ENCODE results near the gene RAD18.

RAD18 gene, protein sequence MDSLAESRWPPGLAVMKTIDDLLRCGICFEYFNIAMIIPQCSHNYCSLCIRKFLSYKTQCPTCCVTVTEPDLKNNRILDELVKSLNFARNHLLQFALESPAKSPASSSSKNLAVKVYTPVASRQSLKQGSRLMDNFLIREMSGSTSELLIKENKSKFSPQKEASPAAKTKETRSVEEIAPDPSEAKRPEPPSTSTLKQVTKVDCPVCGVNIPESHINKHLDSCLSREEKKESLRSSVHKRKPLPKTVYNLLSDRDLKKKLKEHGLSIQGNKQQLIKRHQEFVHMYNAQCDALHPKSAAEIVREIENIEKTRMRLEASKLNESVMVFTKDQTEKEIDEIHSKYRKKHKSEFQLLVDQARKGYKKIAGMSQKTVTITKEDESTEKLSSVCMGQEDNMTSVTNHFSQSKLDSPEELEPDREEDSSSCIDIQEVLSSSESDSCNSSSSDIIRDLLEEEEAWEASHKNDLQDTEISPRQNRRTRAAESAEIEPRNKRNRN

DNA sequence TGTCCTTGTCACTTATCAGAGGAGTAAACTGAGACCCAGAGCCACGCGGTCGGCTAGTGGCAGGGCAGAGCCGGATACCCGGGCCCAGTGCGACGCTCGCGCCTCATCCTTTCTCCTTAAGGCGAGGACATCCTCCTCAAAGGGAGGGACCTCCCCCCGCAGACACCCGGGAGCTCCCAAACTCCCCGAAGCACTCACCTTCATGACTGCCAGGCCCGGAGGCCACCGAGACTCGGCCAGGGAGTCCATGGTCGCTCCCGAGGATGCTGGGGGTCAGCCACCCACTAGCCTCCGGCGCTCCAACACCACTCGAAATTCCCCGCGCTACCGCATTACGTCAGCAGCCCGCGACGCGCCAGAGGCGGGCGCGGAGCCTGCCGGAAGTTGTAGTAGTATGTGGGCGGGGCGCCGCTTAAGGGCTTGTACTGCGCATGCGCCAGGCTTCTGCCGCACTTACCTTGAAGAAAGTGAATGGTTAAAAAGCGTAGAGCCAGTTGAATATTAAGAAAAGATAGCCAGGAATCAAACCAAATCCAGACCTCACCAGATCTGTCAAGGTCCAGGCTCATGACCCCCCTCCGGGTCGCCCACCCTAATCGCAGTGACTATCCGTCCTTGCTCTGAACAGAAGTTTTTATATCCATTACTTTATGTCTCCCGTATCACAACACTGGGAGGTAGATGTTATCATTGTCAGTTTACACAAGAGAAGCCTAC lies at the start of gene RAD18:
TSS of gene RAD18 (minus strand) at position 336 of the 717 bp plus-strand sequence. CDS start at position 249, 87 bp downstream.
- peak; percentile 88 for DNase-seq

GRCh38 chr3:9012521-9012920 lies 49.2 kb upstream of the RAD18 start:
- no peak for DNase-seq

- no peak for DNase-seq
Measured at GRCh38 chr3:9009976-9010545, 46.8 kb upstream of the RAD18 start.

GRCh38 chr3:9008550-9009255 lies 45.4 kb upstream of the RAD18 start:
- DNase-seq, result no peak

DNA sequence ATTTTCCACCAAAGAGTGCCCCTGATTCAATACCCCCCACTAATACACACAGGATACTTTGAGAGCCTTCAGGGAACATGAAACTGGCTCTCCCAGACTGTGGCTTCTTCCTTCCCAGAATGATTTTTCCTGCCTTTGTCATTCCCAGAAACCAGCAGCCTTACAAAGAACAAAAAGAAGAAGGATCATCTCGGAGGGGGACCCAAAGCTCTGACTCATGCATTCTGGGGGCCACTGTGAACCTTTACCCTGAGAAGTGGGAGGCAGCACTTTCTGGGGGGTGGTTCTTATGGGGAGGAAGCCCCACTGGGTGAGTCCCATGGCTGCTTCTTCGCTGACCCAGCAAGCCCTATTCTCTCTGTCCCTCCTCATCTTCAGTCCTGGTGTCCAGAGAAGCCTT lies 44.7 kb upstream of the RAD18 start:
- no peak for DNase-seq

DNA sequence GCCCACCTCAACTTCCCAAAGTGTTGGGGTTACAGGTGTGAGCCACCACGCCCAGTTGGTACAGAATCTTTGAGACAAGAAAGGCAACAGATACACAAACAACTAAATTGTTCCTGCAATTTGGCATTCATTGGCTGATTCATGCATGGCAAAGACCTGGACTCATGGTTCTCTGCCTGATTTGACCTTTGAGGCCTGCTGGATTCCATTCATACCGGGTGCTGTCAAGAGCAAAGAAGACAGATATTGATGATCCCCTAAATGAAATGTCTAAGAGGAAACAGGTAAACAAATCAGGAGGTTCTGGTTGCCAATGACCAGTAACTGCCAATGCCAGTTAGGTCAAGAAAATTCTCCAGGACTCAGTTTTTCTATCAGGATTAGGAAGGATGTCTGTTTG lies 43.9 kb upstream of the RAD18 start:
- no peak for DNase-seq

DNA sequence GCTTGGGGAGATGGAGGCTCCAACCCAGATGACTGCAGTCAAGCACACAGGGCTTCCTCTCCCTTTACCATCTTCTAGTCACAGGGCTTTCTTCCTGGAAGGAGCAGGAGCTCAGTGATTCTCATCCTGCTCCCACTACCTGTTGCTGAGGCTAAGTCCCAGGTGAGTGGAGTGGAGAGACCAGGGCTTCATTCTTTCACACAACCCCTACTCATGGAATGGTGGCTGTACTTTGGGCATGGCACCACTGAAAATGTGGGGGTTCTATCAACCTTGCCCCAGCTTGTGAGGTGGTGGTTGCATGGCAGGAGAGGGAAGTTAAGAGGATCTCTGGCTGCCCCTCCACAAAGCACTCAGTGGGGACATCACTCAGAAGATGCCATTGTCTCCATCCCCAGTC lies 36.8 kb upstream of the RAD18 start:
- DNase-seq, result no peak

GRCh38 chr3:8997151-8997550 lies 33.9 kb upstream of the RAD18 start:
- DNase-seq, result no peak

DNA sequence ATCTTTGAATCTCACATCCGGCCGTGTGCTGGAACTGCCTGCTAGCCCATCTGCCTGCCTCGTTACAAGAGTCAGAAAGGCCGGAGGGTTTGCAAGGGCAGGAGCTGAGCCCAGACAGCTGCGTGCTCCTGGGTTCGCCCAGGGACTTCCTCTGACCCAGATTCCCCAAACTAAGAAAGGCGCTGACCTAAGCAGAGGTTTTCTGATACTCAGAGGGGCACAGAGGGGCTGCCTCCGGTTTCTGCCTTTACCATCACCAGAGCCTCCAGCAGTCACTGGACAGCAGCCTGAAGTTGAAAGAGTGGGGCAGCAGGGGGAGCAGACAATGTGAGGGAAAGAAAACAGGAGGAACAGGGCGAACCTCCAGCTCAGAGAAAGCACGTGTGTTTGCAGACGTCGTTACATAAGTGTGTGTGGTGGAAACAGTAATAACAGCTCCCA lies 33.4 kb upstream of the RAD18 start:
- DNase-seq, result no peak

DNA sequence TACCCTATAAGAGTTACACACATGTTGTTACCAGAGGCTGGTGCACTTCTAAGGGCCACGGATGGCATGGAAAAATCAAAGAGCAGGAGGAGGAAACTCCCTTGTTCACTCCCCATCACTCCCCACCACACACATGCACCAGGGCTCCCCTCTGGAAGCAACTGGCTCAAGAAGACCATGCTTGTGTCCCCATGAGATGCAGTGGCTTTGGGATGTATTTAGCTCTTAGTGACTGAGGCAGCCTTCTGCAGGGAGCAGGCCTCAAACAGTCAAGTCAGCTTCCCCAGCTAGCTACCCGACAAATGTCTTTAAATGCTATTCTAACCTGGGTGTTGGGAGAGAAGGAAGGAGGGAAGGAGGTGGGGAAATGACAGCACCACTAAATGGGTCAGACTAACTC lies 32.9 kb upstream of the RAD18 start:
- no peak for DNase-seq

- no peak for DNase-seq
Measured at GRCh38 chr3:8994226-8994625, 31.0 kb upstream of the RAD18 start.

GRCh38 chr3:8993331-8993730 lies 30.1 kb upstream of the RAD18 start:
- DNase-seq, result no peak

- no peak for DNase-seq
Measured at GRCh38 chr3:8992854-8993253, 29.6 kb upstream of the RAD18 start.

GRCh38 chr3:8992199-8992598 lies 28.9 kb upstream of the RAD18 start:
- DNase-seq, result no peak

- no peak for DNase-seq
Measured at GRCh38 chr3:8990266-8991215, 27.3 kb upstream of the RAD18 start.

- DNase-seq, result no peak
Measured at GRCh38 chr3:8988791-8989558, 25.7 kb upstream of the RAD18 start.

DNA sequence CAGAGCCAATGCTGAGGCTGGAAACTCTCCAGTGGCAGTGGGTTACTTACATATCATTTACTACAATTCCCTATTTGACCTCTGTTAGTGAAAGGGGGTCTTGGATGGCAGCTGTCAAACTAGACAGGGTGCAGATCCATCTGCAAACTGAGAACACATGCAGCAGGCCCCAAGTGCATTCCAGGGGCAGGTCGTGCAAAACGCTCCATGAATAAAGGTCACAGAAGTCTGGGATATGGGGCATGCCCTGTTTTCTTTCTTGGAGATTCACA lies 25.0 kb upstream of the RAD18 start:
- no peak for DNase-seq

GRCh38 chr3:8987645-8988383 lies 24.5 kb upstream of the RAD18 start:
- DNase-seq, result peak; percentile 30

DNA sequence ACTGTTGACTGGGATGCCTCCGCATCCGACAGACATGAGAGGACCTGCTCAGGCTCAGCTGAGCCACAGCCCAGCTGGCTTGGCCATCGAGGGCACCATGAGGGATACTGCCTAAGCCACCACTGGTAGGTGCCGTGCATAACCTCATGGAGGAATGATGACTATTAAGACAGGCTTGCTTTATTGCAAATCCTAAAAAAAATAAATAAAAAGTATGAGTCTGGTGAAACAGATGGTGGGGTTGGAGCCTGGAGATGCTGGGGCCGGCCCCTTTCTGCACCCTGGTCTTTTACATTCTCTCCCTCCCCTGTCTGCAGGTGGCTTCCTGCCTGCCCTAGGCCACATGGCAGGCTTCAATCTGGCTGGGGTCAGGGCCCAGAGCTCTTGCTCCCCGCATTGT lies 24.0 kb upstream of the RAD18 start:
- no peak for DNase-seq

DNA sequence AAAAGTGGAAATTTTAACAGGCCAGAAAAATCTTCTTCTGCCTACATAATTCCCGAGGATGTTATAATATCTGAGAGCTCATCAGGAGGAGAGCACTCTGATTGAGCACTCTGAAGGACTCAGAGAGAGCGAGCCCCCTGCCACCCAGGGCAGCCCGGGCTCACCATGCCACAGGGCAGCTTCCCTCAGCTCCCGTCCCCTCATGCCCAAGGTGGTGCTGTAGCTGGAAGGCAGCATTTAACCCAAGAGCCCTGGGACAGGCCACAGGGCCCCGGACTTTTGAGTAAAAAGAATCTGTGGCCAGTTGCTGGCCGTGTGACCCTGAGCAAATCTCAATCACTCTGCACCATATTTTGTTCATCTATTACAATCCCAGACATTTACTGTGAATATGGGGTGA lies 23.5 kb upstream of the RAD18 start:
- no peak for DNase-seq

- no peak for DNase-seq
Measured at GRCh38 chr3:8985876-8986275, 22.6 kb upstream of the RAD18 start.
